HG02943 (cell line): ENCODE results near the gene TENM4.

Experiments used
- ATAC-seq: cut with Tn5 transposase; IDR thresholded peaks from one replicate; pipeline ENCODE4 v1.9.1; 2021; ENCODE audit warnings: mild to moderate bottlenecking, low read depth, moderate library complexity; ENCODE audit not compliant: unreplicated experiment

Gene TENM4

DNA sequence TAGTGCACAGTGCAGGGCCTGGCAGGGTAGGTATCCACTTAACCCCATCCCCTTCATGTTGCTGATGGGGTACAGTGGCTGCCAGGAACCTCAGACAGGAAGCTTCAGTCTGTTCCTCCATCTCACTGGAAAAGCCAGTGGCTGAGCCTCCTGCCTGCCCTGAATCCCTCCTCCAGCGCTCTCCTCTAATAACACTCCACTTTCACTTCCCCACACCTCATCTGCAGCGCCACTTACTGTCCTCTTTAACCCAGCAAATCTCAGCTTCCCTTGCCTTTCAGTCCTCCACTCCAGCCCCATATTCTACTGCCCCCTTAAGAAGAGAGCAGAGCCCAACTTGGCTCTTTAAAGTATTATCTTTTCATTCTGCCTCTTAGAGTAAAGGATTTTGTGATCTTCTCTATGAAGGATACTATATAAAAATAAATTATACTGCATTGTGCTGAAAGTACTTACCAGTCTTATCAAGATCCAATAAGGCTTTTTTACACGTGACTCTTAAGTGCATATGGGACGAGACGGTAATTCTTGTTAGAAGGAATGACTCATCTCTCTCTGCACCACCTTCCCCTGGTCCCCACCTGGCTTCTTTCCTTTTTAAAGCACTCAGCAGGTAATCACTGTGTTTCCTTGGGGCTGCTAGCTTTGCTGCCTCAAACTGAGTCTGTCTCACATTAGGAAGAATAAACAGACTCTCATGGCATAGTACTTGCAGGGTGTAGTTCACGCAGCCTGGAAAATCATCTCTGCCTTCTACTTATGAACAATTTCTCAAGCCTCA is 628.1 kb downstream of the TENM4 start:
- ATAC-seq = no peak

DNA sequence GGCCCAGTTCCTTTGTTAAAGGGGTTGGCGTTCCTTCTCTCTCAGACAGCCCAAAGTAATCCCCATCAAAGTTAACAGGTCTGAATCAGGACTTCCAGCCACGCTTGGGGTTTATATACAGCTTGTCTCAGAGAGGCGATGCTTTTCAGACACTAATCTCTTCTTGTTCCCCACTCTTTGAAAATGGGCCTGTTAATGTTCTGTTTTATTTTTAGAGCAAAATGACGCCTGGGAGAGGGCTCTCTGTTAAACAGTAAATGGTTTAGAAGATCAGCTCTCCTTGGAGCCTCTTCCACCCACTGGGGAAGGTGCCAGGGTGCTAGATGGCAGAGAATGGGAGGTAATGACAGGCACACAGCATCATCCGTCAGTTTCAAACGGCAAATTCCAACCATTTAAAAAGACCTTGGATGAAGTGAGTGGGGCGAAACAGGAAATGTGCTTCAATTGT is 630.2 kb downstream of the TENM4 start:
- ATAC-seq = no peak

DNA sequence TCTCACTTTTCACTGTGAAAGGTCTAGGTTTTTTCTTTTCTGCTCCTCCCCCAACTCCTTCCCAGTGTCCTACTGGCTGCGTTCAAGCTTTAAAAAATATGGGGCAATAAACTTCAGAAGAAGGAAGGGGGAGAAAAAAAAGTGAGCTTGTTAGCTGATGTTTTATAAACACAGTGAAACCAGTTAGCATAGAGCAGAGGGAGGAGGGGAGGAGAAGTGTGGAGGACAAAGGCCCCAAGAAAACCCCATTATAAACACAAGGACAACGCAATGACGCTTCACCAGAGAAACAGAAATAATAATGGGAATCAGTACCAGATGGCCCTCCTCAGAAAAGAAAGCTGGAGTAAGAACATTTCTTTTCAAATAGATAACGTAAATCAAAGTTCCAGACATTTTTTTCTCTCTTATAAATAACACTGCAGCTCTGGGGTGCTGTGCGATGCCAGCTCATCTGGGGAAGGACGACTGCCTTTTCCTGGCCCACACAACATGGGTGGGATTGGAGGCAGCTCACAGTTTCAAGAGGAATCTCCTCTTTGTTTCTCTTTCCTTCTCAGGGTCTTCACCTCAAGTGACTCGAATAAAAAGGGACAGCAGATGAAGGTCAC is 630.8 kb downstream of the TENM4 start:
- no peak for ATAC-seq

DNA sequence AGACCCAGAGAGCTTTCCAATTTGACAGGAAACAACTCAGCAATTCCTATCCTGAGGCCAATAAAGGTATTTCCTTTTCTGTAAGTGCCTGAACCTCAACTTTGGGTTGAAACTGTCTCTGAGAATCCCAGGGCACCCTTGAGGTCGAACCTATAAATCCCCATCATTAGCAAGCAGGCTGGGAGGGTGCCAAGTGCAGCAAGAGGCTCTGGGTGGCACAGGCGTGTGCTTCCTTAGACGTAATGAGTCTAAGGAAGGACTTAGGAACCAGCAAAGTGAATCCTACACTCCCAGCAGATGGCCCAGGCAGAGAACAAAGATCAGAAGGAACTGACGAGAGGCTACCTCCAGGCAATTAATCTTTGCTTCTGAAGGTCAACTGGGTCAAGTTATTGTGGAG is 631.9 kb downstream of the TENM4 start:
- ATAC-seq = no peak

DNA sequence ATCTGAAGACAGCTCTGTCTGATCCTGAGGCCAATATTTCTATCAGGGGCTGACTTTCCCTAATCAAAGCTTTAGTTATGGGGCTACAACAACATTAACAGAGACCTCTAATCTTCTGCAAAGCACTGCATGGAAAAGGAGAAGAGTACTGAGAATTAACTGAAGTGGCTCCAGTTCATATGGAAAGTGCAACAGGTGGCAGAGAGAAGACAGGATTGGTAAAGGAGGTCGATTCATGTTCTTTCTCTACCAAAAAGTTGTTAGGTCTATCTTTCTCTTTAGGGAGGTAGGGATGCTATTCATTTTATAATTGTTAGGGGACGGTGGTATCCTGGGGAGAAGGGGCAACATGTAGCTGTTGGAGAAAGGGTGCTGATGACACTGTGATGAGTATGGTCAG is 633.5 kb downstream of the TENM4 start:
- ATAC-seq = no peak

DNA sequence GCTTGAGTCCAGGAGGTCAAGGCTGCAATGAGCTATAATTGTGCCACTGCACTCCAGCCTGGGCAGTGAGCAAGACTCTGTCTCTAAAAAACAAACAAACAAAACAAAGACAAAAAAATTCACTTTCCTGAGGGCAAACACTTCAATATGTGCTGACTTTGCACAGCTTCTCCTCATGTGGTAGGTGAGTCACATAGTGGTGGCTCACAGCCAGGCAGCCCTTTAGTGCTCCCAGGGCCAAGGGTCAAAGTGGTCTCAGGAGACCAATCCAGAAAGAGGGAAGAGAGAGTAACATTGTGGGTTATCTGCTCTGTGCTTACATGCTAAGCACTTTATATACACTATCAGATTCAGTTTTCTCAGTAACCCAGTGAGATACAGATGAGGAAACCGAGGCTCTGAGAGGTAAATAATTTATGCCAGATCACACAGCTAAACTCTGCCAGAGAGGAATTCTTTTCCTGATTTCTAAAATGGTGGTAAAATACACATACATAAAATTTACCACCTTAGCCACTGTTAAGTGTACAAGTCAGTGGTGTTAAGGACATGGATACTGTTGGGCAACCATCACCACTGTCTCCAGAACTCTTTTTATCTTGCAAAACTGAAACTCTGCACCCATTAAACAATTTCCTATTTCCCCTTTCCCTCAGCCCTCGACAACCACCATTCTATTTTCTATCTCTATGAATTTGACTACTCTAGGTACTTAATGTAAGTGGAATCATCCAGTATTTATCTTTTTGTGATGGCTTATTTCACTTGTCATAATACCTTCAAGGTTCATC is 634.4 kb downstream of the TENM4 start:
- ATAC-seq = no peak

DNA sequence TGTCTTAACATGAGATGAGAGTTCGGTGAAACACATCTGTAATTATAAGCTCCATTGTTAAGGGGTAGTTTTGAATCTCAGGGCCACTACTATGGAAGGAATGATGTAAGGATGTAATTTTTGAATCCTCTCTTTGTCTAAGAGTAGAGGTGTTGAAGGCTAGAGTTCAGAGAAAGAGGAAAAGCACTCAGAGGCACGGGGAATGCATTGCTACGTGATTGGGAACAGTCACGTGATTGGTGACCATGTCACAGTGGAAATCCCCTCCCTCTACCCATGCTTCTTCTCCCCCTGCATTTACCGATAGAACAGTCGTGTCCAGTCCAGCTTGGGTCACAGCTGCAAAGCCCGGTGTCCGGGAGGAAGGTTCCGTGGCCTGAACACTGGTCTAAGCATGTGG is 635.8 kb downstream of the TENM4 start:
- ATAC-seq = no peak

DNA sequence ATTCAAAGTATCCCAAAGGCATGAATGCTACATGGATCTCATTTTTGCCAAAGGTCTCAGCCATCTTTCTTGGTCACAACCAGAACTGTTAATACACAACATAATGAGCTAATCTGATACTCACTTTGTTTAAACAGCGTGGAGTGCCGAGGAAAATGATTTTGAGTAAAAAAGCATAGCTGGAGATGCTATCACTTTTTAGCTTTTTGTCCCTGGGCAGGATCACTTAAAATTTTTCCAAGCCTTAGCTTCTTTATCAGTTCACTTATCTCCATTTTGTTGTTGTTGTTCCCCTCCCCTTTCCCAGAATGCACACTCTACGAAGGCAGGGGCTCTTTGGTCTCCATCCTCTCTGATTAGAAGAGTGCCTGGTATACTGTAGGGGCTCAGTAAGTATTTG is 636.8 kb downstream of the TENM4 start:
- no peak for ATAC-seq

DNA sequence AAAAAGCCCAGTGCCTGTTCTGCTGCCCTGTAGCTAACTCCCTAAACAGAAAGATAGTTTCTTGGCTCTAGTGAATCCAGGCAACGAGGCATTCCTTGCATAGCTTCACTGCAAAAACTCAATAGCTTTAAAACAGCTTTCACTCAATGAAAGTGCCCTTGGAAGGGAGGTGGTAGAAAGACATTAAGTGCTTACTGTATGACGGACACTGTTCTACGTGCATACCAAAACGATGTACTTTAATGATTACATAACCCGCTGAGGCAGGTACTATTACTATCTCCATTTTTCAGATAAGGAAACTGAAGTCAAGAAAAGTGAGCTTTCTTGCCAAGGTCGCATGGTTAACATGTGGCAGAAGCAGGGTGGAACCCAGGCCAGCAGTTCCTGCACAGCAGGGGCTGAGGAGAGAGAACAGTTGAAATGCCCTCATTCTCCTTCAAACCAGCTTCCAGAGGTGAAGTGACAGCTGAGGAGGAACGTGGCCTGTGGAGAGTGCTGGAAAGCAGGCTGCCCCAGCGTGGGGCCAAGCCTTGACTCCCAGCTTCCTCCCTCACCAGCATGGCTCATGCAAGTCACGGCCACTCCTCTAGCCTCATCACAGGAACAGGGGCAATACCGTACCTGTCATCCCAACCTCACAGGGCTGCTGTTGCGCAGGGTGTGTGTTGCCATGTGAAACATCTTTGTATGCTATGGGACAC is 638.6 kb downstream of the TENM4 start:
- no peak for ATAC-seq

DNA sequence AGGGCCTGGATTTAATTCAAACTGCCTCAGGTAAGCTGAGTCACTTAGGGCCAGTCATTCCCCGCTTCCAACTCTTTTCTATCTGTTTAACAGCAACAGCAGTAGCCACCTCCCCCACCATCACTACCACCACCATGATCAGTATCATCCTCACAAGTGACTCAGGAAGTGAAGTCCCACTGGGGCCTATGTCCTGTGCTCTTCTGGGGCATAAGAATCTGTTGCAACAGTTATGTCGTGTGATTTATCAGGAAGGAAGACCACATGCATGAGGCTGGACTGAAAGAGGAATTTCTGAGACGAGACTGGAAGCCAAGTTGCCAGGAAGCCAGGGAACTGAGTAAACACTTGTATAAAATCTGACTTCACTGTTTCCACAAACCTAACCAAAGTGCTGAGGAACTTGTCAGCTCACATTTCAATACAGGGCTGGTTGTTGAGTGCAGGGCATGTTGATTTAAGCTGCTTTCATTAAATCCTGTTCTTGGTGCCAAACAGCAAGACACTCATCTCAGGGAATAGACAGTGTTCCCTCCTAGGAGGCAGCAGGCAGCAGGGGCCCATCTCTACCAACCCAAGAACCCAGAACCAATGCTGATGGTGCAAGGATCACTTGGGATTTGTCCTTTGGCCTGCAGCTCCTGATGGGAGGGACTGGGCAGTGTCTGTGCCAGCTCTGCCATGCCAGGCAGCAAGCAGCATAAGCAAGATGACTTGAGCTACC is 639.5 kb downstream of the TENM4 start:
- no peak for ATAC-seq

DNA sequence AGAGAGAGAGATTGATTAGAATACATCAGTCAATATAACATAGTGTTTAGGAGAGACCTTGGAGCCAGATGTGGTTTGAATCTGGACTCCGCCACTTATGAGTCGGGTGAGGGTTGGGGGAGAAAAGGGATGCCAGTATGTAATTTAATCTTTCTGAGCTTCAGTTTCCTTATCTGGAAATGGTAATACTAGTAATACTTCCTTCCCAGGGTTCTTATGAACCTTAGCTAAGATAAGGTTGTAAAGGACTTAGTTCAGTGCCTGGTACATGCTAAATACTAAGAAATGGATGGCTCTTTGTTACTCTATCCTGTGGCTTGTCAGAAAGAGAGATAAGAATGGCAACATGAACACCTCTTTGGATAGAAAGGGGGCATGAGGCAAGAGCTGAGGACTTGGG is 640.1 kb downstream of the TENM4 start:
- ATAC-seq = no peak

DNA sequence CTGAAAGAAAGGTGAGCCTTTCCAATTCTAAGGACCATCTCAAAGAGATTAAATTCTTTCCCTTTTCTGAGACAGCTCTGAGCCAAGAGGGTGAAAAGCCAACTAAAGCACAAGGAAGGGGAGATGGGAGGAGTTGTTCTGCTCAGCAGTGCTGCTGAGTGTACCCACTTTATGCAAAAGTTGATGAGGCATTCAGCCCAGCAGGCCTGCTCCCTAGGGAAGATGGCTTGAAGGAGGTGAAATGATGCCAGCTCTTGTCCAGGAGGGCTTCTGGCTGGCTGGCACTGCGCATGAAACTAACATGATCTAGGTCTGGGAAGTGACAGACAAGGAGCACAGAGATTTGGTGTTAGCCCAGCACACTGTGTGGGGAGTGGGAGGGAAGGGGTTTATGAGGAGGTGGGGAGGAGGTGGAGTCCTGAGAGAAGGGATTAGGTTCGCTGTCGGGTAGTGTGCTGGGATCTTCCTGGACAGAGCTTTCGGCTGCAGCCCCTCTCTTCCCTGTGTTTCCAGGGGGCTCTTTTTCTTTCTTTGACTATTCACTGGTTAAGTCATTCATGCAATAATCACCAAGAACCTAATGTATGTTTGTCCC is 640.6 kb downstream of the TENM4 start:
- ATAC-seq = no peak

DNA sequence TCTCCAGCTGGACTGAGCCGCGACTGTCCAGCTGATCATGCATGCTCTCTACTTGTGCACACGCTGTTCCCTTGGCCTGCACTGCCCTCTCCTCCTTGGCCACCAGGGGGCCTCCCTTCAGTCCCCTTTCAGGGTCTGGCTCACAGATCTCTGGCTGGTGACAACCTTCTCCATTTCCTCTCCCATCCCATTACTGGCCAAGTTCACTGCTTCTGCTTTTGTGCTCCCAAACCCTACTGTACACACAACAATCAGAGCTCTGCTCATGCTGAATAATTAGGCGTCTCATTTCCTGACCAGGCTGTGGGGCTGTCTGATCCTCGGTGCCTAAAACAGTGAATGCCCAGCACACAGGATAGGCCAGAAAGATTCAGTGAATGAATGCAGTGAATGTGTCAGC is 642.2 kb downstream of the TENM4 start:
- peak; percentile 88 for ATAC-seq

DNA sequence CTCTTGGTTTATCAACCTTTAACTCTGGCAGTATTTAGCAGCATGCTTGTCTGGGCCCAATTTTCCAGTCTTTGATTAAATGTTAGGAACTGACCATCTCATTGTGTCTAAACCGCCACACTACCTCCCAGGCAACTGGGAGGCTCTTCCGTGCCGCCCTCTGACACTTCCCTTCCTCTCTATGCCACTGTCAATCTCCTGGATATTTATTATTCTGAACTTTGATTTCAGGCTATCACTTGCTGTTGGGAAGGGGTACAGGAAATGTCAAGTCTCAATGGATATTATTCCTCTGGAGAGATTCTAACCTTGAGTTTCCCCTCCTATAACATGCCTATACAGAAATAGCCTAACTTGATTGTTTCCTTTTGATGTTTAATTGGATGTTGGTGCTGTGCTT is 643.3 kb downstream of the TENM4 start:
- no peak for ATAC-seq

DNA sequence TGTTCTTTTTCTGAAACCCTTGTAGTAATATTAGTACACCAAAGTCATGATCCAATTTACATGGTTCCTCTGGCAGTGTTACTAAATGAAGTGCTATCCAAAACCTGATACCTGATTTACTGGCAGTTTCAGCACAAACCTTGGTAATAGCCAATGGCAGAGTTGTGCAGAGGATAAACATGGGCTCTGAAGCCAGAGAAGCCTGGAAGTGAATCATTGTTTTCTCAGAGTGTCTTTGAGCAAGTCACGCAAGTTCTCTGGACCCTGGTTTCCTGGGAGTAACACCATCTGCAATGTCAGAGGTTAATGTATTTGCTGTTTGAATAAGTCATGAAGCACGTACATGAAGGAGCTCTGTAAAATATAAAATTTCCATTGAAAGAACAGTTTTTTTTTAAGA is 643.9 kb downstream of the TENM4 start:
- ATAC-seq = no peak

DNA sequence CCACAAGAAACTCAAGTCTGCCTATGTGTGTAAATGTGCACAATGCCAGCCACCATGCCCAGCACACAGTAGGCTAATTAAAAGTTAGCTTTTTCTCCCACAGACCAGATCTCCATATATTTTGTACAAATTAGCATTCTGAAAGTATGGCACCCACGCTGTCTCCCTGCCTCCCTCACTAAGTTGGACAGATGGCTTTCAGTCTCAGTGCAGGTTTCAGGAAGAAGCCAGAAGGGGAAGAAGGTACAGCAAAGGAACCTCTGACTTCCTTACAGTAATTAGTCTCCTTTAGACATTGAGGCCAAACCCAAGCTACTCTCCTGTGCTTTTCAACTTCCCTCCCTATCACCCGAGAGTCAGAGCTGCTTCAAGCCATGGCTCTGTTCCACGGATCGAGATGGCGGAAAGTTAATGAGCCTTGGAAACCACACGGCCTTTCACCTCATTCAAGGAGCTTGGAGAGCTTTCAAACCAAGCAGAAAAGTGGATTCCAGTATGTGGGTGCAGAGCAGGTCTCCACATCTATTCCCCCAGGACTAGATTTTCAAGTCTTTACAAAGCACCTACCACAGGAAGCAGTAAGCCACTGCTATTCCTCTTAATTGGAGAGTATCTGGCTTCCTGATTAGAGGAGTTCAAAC is 645.1 kb downstream of the TENM4 start:
- ATAC-seq = no peak

DNA sequence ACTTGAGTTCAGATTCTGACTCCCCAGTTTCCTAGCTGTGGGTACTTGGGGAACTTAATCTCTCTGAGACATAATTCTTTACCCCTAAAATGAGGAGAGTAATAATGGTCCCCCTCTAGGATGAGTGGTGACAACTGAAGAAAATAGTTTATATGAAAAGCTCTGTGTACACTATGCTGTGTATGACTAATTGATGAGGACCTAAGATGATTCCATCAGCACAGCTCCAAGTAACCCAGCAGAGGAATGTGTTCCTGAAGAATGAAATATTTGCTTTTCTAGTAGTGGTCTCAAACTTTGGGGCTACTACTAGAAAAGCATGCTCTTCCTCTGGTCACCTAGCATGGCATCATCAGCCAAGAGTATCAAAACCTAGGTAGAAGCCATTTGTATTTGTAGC is 648.9 kb downstream of the TENM4 start:
- ATAC-seq = no peak

DNA sequence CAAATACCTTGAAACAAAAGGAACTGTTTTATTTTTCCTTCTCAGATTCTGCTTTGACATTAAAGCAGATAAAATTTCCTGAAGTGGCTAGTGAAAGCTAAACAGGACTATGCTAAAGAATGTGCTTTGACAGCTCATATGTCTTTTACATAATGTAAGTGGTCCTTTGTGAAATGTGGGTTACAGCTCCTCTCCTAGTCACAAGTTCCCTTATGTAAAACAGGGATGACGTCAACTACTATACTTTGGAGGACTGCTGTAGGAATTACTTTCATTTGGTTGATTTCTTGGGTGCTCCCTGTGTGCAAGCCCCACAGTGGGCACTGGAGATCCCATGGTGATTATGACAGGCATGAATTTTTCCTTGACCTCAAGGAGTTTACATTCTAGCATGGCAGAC is 649.6 kb downstream of the TENM4 start:
- ATAC-seq = no peak

DNA sequence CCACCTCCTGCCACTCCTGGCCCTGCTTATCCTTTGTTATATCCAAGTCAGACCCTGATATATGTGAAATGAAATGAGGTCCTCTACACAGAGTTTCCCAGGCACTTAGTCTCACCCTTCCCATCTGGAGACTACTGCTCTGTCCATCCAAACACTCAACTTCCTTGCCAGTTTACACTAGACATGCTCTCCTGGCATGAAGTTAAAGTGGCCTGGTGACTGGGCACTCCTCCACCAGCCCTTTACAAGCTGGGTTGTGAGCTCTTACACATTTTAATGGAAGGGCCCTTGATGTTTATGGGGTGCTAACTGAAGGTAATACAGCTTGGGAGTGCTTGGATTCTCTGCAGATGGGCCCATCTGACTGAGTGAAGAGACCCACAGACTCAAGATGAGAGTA is 650.0 kb downstream of the TENM4 start:
- ATAC-seq = no peak
